Measurements from ENCODE around the gene APOA1.

DNA sequence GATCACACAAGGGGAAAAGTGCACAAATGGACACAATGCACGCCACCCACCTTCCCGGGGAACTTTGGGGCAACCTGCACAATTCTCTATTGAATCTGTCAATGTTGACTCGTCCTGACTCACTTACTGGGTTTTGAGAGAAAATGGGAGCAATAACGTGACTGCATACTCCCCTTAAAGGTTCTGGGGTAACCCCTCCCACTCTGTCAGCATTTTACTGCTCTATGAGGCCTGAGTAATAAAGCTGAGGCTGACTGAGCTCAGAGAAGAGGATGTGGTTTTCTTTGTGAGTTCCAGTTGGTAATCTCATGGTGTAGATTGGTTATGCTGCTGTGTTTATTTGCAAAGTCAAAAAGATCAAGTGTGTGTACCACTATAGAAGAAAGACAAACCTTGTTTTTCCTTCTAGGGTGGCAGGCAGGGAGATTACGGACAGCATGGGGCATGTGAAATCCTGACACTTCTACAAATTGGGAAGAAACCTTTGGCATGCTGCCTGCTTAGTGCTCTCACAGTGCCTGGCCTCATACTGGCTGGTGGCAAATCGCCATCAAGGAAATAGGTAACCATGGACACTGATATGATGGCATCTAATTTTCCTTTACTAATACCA lies 16.1 kb upstream of the APOA1 start:
- no peak for TF ChIP-seq ZNF133 (tag by site-specific recombination; IDR thresholded peaks at IDR 0.05)
- TF ChIP-seq, protein P1, sequence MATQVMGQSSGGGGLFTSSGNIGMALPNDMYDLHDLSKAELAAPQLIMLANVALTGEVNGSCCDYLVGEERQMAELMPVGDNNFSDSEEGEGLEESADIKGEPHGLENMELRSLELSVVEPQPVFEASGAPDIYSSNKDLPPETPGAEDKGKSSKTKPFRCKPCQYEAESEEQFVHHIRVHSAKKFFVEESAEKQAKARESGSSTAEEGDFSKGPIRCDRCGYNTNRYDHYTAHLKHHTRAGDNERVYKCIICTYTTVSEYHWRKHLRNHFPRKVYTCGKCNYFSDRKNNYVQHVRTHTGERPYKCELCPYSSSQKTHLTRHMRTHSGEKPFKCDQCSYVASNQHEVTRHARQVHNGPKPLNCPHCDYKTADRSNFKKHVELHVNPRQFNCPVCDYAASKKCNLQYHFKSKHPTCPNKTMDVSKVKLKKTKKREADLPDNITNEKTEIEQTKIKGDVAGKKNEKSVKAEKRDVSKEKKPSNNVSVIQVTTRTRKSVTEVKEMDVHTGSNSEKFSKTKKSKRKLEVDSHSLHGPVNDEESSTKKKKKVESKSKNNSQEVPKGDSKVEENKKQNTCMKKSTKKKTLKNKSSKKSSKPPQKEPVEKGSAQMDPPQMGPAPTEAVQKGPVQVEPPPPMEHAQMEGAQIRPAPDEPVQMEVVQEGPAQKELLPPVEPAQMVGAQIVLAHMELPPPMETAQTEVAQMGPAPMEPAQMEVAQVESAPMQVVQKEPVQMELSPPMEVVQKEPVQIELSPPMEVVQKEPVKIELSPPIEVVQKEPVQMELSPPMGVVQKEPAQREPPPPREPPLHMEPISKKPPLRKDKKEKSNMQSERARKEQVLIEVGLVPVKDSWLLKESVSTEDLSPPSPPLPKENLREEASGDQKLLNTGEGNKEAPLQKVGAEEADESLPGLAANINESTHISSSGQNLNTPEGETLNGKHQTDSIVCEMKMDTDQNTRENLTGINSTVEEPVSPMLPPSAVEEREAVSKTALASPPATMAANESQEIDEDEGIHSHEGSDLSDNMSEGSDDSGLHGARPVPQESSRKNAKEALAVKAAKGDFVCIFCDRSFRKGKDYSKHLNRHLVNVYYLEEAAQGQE (tag by site-specific recombination; IDR thresholded peaks at IDR 0.05), result no peak
- TF ChIP-seq, protein P2, sequence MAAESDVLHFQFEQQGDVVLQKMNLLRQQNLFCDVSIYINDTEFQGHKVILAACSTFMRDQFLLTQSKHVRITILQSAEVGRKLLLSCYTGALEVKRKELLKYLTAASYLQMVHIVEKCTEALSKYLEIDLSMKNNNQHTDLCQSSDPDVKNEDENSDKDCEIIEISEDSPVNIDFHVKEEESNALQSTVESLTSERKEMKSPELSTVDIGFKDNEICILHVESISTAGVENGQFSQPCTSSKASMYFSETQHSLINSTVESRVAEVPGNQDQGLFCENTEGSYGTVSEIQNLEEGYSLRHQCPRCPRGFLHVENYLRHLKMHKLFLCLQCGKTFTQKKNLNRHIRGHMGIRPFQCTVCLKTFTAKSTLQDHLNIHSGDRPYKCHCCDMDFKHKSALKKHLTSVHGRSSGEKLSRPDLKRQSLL (tag by site-specific recombination; IDR thresholded peaks at IDR 0.05), result no peak; the same call in 1 of the 2 replicates
- TF ChIP-seq, protein P3, sequence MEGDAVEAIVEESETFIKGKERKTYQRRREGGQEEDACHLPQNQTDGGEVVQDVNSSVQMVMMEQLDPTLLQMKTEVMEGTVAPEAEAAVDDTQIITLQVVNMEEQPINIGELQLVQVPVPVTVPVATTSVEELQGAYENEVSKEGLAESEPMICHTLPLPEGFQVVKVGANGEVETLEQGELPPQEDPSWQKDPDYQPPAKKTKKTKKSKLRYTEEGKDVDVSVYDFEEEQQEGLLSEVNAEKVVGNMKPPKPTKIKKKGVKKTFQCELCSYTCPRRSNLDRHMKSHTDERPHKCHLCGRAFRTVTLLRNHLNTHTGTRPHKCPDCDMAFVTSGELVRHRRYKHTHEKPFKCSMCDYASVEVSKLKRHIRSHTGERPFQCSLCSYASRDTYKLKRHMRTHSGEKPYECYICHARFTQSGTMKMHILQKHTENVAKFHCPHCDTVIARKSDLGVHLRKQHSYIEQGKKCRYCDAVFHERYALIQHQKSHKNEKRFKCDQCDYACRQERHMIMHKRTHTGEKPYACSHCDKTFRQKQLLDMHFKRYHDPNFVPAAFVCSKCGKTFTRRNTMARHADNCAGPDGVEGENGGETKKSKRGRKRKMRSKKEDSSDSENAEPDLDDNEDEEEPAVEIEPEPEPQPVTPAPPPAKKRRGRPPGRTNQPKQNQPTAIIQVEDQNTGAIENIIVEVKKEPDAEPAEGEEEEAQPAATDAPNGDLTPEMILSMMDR (tag by site-specific recombination; IDR thresholded peaks at IDR 0.05), result no peak
